Spleen (tissue), 11 donors: Measurements from ENCODE around the gene STX4. TPM values are rescaled to one million over a fixed set of nuclear protein-coding genes. Genes with fewer than 3 reads are reported as not detected.
A peak's percentile ranks its signal among the peaks of the same experiment; 100 is the strongest.

Experiments
- DNase-seq: peaks from one replicate; pipeline ENCODE4 v3.0.0-alpha.2; 2020
- H3K27ac ChIP-seq, 8 donors: fragments of 200-600 bp; sonication (generic) in 7 of 8; 1 replicate in 4 of 8; 2 replicates in 4 of 8; pipeline versions ENCODE4 v1.5.0 to v1.8.0; 2016 to 2021; ENCODE audit warnings: inconsistent platforms in 4 of 8, mild to moderate bottlenecking in 4 of 8, moderate library complexity in 1 of 8
- H3K27me3 ChIP-seq, 7 donors: fragments of 200-600 bp; sonication (generic) in 6 of 7; replicated peaks in 1 of 7; 1 replicate in 4 of 7; 2 replicates in 3 of 7; pipeline versions ENCODE4 v1.5.0 to v1.8.0; 2016 to 2021; ENCODE audit warnings: inconsistent platforms in 3 of 7, mild to moderate bottlenecking in 1 of 7
- H3K36me3 ChIP-seq, 6 donors: fragments of 200-600 bp; sonication (generic) in 5 of 6; 1 replicate in 4 of 6; 2 replicates in 2 of 6; pipeline versions ENCODE4 v1.5.0 to v1.8.0; 2016 to 2021; ENCODE audit warnings: inconsistent platforms in 2 of 6
- H3K4me1 ChIP-seq, 6 donors: fragments of 200-600 bp; sonication (generic) in 5 of 6; 1 replicate in 3 of 6; 2 replicates in 3 of 6; pipeline versions ENCODE4 v1.5.0 to v1.8.0; 2016 to 2021; ENCODE audit warnings: inconsistent platforms in 3 of 6
- H3K4me3 ChIP-seq, 8 donors: fragments of 200-600 bp; sonication (generic) in 7 of 8; 1 replicate in 4 of 8; 2 replicates in 4 of 8; pipeline versions ENCODE4 v1.5.0 to v1.8.0; 2016 to 2021; ENCODE audit warnings: inconsistent platforms in 4 of 8, mild to moderate bottlenecking in 4 of 8, moderate library complexity in 2 of 8
- H3K9me3 ChIP-seq, 8 donors: fragments of 200-600 bp; sonication (generic) in 7 of 8; 1 replicate in 4 of 8; 2 replicates in 4 of 8; pipeline versions ENCODE4 v1.5.0 to v1.8.0; 2016 to 2021; ENCODE audit warnings: inconsistent platforms in 4 of 8
- CTCF ChIP-seq, 11 experiments: fragments of 200-600 bp in 7 of 11; fragments of 450-650 bp in 4 of 11; sonication (generic) in 4 of 11; IDR thresholded peaks in 8 of 11; conservative IDR thresholded peaks in 3 of 11; 1 replicate in 7 of 11; 2 replicates in 4 of 11; pipeline versions ENCODE4 v1.4.0 to v1.8.0; 2016 to 2021; ENCODE audit warnings: antibody characterized with exemption in 11 of 11, inconsistent platforms in 4 of 11, mild to moderate bottlenecking in 1 of 11
- POLR2A ChIP-seq, 3 donors: fragments of 450-650 bp; IDR thresholded peaks; one replicate each; pipeline ENCODE4 v1.5.1; 2017; ENCODE audit warnings: antibody characterized with exemption in 3 of 3, mild to moderate bottlenecking in 1 of 3
- POLR2AphosphoS5 ChIP-seq, 3 donors: sonication (generic); formaldehyde crosslinking; IDR thresholded peaks; one replicate each; pipeline ENCODE4 v1.5.1; 2017; ENCODE audit warnings: antibody characterized with exemption in 3 of 3
- WGBS, 5 donors: extraction: QIAGEN DNeasy Blood & Tissue Kit in 3 of 5; methylation state at CpG; one replicate each; pipeline versions ENCODE4 v1.1.5 to v1.1.7; 2013 to 2018; 5-methylcytosine and 5-hydroxymethylcytosine counted together
- intact Hi-C: fragments of 100-400 bp; cut with DNase I; formaldehyde crosslinking; loops from one replicate; pipeline ENCODE4 v1.15.0; 2023; ENCODE audit warnings: low total_unique reads
- polyA plus RNA-seq, 3 donors: library from polyadenylated mRNA; stranded (reverse); fragments of 200-250 nt; gene quantifications; one replicate each; pipeline ENCODE4 v1.2.1, GENCODE V29; 2013
- total RNA-seq, 7 donors: library from RNA; depleted of rRNA in 3 of 7; stranded (reverse); fragments of >200 nt in 3 of 7; fragmentation: NEBNext Ultra II Directional in 4 of 7; extraction: Animal tissue kit (Norgen Biotek cat#: 25700) in 4 of 7; gene quantifications; one replicate each; pipeline versions ENCODE4 v1.1.0 to v1.2.1, GENCODE V29; 2016 to 2021
- donor health status: healthy with polysubstance abuse.
- donor health status: DM: no; HTN: no; CAD: no; lungs with moderate emphysema.
- donor health status: DM: no; HTN: no; CAD: no.
- donor health status: Bipolar disorder and iron deficiency.
- donor health status: healthy.
- donor health status: DM: no; HTN: no; CAD: no.
- donor health status: DM: yes; HTN: yes; CAD: no.

STX4 gene
- total and polyA plus RNA-seq, 10 donors = 54.0 to 135 (median 86.9) TPM

DNA sequence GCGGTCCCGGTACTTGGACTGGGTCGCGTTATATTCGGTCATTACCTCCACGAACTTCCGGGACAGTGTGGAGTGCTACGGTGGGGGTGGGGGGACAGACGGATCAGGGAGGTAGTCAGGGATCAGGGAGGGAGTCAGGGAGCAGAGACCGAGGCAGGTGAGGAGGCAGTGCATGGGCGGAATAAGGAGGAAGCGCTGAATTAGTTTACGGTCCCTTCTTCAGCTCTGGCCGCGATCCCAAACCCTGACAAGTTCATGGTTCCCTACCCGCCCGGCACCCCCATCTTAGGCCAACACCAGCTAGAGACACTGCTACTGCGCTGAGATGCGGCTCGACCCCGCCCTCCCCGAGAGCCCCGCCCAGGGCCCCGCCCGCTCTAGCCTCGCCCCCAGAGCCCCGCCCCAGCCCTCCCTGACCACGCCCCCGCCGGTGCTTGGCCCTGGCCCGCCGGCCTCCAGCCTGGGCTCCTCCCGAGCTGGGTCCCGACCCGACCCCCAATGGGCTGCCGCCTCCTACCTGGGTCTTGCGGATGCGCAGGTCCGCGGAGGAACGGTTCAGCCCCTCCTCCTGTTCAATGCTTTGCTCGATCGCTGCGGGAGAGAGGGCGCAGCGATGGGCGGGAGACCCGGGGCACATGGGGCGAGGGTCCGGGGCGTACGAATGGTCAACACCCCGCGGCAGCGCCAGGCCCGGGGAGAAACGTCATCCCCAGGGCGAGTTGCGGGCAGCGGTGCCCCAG lies 36.2 kb upstream of the STX4 start:
- H3K4me3 ChIP-seq = peak overlapping the region; percentile 28 to 76 (median 44)
- peaks cover 0 to 10% (median 0%) of the 10 kb centered on the region in 7 donors for H3K27me3 ChIP-seq
- peak overlapping the region; percentile 11 to 90 (median 79) for H3K27ac ChIP-seq
- H3K4me1 ChIP-seq = peaks cover 0 to 28% (median 17%) of the 10 kb centered on the region in 6 donors
- peak; percentile 96 for DNase-seq
- TF ChIP-seq CTCF (IDR thresholded peaks at IDR 0.05 in 8 of 11, conservative IDR thresholded peaks at IDR 0.05 in 3 of 11) (no peak), POLR2AphosphoS5 (IDR thresholded peaks at IDR 0.05) (peak; percentile 75 to 82 (median 80)), POLR2A (IDR thresholded peaks at IDR 0.05) (peak in 2 of 3 donors; percentile 12 to 30)
- 2 to 8% (median 3%) methylated on average over 34 to 60 of the region's 60 CpGs for WGBS, 5 donors
- intact Hi-C loops = no loop called here
- H3K9me3 ChIP-seq = no peaks in the 10 kb centered on the region
- no peaks in the 10 kb centered on the region for H3K36me3 ChIP-seq

- no peak for DNase-seq
These were observed 35.3 kb upstream of the STX4 start for GRCh38 chr16:30997725-30998711.

GRCh38 chr16:30998852-30999761 lies 34.3 kb upstream of the STX4 start:
- peak overlapping the region in 1 of 8 donors; percentile 90 for H3K27ac ChIP-seq
- no peak for TF ChIP-seq CTCF (IDR thresholded peaks at IDR 0.05 in 8 of 11, conservative IDR thresholded peaks at IDR 0.05 in 3 of 11)
- TF ChIP-seq POLR2A (IDR thresholded peaks at IDR 0.05) = no peak
- TF ChIP-seq POLR2AphosphoS5 (IDR thresholded peaks at IDR 0.05) = no peak
- H3K4me1 ChIP-seq = peaks cover 0 to 28% (median 17%) of the 10 kb centered on the region in 6 donors
- no peaks in the 10 kb centered on the region for H3K9me3 ChIP-seq
- 80 to 91% (median 84%) methylated on average over 6 of the region's 6 CpGs for WGBS, 5 donors
- no peak for DNase-seq
- H3K36me3 ChIP-seq = no peaks in the 10 kb centered on the region
- H3K4me3 ChIP-seq = no peak overlapping the region
- peaks cover 0 to 10% (median 0%) of the 10 kb centered on the region in 7 donors for H3K27me3 ChIP-seq
- intact Hi-C loops = no loop called here

More at GRCh38 chr16:30997725-30998711, 35.3 kb upstream of the STX4 start:
- Histone ChIP-seq H3K4me3 (peak overlapping the region; percentile 28 to 76 (median 44)), H3K27me3 (peaks cover 0 to 10% (median 0%) of the 10 kb centered on the region in 7 donors), H3K27ac (peak overlapping the region; percentile 11 to 90 (median 79)), H3K9me3 (no peaks in the 10 kb centered on the region), H3K4me1 (peaks cover 0 to 28% (median 17%) of the 10 kb centered on the region in 6 donors), H3K36me3 (no peaks in the 10 kb centered on the region)
- intact Hi-C loops = no loop called here
- no peak for TF ChIP-seq CTCF (IDR thresholded peaks at IDR 0.05 in 8 of 11, conservative IDR thresholded peaks at IDR 0.05 in 3 of 11)
- TF ChIP-seq POLR2AphosphoS5 (IDR thresholded peaks at IDR 0.05) = no peak
- no peak for TF ChIP-seq POLR2A (IDR thresholded peaks at IDR 0.05)
- WGBS, 5 donors = 66 to 73% (median 68%) methylated on average over 21 of the region's 21 CpGs
